ENCODE results near the gene MLIP.

MLIP gene

GRCh38 chr6:54112151-54112650 is 958 bp downstream of the MLIP start:
- TF ChIP-seq CEBPB (IDR thresholded peaks at IDR 0.05) (no peak), TAF1 (IDR thresholded peaks at IDR 0.05; ENCODE audit: low read depth) (no peak), YY1 (IDR thresholded peaks at IDR 0.05; ENCODE audit: low read depth) (no peak)

GRCh38 chr6:54114991-54115390 is 3.7 kb downstream of the MLIP start:
- TF ChIP-seq RAD21 (IDR thresholded peaks at IDR 0.05; ENCODE audit: low read depth) (no peak), CREB1 (IDR thresholded peaks at IDR 0.05; ENCODE audit: low read depth) (no peak), EGR1 (IDR thresholded peaks at IDR 0.05) (no peak), MAX (IDR thresholded peaks at IDR 0.05) (no peak), NFIC (IDR thresholded peaks at IDR 0.05) (no peak)

- TF ChIP-seq REST (IDR thresholded peaks at IDR 0.05; ENCODE audit: low read depth) (no peak), FOXM1 (IDR thresholded peaks at IDR 0.05; ENCODE audit: borderline replicate concordance, low read depth) (no peak), TAF1 (IDR thresholded peaks at IDR 0.05; ENCODE audit: low read depth) (no peak), EP300 (IDR thresholded peaks at IDR 0.05; ENCODE audit: borderline replicate concordance) (no peak), YY1 (IDR thresholded peaks at IDR 0.05; ENCODE audit: low read depth) (no peak)
These were observed 4.7 kb downstream of the MLIP start for GRCh38 chr6:54115966-54116365.

- TF ChIP-seq RAD21 (IDR thresholded peaks at IDR 0.05; ENCODE audit: low read depth): no peak
- TF ChIP-seq CREB1 (IDR thresholded peaks at IDR 0.05; ENCODE audit: low read depth): no peak
- no peak for TF ChIP-seq NFIC (IDR thresholded peaks at IDR 0.05)
- TF ChIP-seq YY1 (IDR thresholded peaks at IDR 0.05; ENCODE audit: low read depth): no peak
- no peak for TF ChIP-seq MAX (IDR thresholded peaks at IDR 0.05)
- no peak for TF ChIP-seq TEAD4 (IDR thresholded peaks at IDR 0.05)
These were observed 6.9 kb downstream of the MLIP start for GRCh38 chr6:54118117-54118516.

- TF ChIP-seq ZBTB7A (IDR thresholded peaks at IDR 0.05; ENCODE audit: low read depth) (no peak), FOXM1 (IDR thresholded peaks at IDR 0.05; ENCODE audit: borderline replicate concordance, low read depth) (no peak), EP300 (IDR thresholded peaks at IDR 0.05; ENCODE audit: borderline replicate concordance) (no peak), USF1 (IDR thresholded peaks at IDR 0.05) (no peak), TCF12 (IDR thresholded peaks at IDR 0.05; ENCODE audit: low read depth) (no peak), EGR1 (IDR thresholded peaks at IDR 0.05) (no peak), NFIC (IDR thresholded peaks at IDR 0.05) (no peak), RAD21 (IDR thresholded peaks at IDR 0.05; ENCODE audit: low read depth) (no peak), REST (IDR thresholded peaks at IDR 0.05; ENCODE audit: low read depth) (no peak), YY1 (IDR thresholded peaks at IDR 0.05; ENCODE audit: low read depth) (no peak), MAX (IDR thresholded peaks at IDR 0.05) (no peak), CREB1 (IDR thresholded peaks at IDR 0.05; ENCODE audit: low read depth) (no peak), CEBPB (IDR thresholded peaks at IDR 0.05) (no peak), TEAD4 (IDR thresholded peaks at IDR 0.05) (no peak), TAF1 (IDR thresholded peaks at IDR 0.05; ENCODE audit: low read depth) (no peak)
These were observed 14.2 kb downstream of the MLIP start for GRCh38 chr6:54125493-54125892.

GRCh38 chr6:54130179-54130578 is 18.9 kb downstream of the MLIP start:
- no peak for TF ChIP-seq FOXM1 (IDR thresholded peaks at IDR 0.05; ENCODE audit: borderline replicate concordance, low read depth)
- TF ChIP-seq TAF1 (IDR thresholded peaks at IDR 0.05; ENCODE audit: low read depth): no peak
- TF ChIP-seq YY1 (IDR thresholded peaks at IDR 0.05; ENCODE audit: low read depth): no peak
- no peak for TF ChIP-seq USF1 (IDR thresholded peaks at IDR 0.05)
- no peak for TF ChIP-seq NFIC (IDR thresholded peaks at IDR 0.05)
- no peak for TF ChIP-seq CEBPB (IDR thresholded peaks at IDR 0.05)
- no peak for TF ChIP-seq ZBTB7A (IDR thresholded peaks at IDR 0.05; ENCODE audit: low read depth)
- TF ChIP-seq EGR1 (IDR thresholded peaks at IDR 0.05): no peak
- no peak for TF ChIP-seq REST (IDR thresholded peaks at IDR 0.05; ENCODE audit: low read depth)
- TF ChIP-seq RAD21 (IDR thresholded peaks at IDR 0.05; ENCODE audit: low read depth): no peak
- TF ChIP-seq CREB1 (IDR thresholded peaks at IDR 0.05; ENCODE audit: low read depth): no peak
- TF ChIP-seq MAX (IDR thresholded peaks at IDR 0.05): no peak
- TF ChIP-seq TCF12 (IDR thresholded peaks at IDR 0.05; ENCODE audit: low read depth): no peak
- no peak for TF ChIP-seq EP300 (IDR thresholded peaks at IDR 0.05; ENCODE audit: borderline replicate concordance)

Data from Ishikawa (cell line).